ENCODE data around the gene EFTUD2.
"Not testable (repeated sequence)": the region's sequence is repeated elsewhere in the genome, so short reads cannot be mapped to it uniquely, and the experiment has no call there.

The EFTUD2 gene

DNA sequence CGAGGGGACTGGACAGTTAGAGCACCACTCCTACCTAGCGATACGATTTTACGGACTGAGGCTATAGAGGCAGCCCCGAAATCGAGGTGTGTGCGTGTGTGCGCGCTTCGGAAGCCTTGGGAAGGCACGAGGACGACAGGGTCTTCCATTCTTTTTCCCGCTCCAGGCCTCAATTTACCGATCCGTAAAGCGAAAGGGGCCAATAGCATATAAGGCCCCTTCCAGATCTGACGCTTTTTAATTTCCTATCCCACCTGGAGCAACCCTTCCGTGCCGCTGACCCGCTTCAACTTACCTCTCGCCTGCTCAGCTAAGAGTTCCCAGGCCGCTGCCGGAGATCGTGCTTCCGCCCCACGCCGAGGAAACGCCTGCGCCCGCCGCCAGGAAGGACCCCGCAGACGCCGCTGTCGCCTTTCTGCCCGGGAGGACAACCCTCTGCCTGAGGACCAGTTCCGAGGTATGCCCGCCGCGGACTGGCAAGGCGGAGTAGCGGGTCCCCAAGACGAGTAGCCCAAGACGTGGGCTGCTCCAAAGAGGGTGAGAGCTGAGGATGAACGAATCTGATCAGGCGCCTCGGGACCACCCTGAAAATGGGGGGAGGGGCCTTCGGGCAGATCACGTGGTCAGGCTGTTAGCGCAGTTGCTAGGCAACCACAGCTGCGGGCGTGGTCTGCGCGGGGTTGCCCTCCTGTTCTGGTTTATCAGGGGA lies at the start of gene EFTUD2:
EFTUD2 (minus strand) TSS at position 372 of the 709 bp plus-strand sequence. CDS start 4,924 bp downstream, outside the sequence.
- peak; percentile 95 for DNase-seq (ENCODE audit: low spot score)

DNA sequence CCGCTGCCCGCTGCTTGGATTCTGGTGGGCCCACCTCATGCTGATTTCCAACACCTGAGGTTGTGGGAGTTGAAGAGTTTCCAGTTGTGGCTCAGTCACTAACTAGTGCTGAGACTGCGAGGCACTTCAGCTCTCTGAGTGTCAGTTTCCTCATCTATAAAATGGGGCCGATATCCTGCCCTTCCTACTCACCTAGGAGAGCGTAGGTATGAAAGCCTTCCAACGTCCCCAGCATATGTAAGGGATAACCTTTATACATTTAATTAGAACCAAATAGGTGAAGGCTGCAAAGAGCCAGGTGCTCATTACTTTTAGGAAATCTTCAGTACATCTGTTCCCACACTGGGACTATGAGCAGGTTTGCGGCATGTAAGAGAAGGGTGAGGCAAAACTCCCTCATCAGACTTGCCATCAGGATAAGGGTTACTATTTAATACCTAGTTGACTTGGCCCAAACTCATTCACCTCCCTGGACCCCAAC lies 49.1 kb upstream of the EFTUD2 start:
- no peak for DNase-seq (ENCODE audit: low spot score)

DNA sequence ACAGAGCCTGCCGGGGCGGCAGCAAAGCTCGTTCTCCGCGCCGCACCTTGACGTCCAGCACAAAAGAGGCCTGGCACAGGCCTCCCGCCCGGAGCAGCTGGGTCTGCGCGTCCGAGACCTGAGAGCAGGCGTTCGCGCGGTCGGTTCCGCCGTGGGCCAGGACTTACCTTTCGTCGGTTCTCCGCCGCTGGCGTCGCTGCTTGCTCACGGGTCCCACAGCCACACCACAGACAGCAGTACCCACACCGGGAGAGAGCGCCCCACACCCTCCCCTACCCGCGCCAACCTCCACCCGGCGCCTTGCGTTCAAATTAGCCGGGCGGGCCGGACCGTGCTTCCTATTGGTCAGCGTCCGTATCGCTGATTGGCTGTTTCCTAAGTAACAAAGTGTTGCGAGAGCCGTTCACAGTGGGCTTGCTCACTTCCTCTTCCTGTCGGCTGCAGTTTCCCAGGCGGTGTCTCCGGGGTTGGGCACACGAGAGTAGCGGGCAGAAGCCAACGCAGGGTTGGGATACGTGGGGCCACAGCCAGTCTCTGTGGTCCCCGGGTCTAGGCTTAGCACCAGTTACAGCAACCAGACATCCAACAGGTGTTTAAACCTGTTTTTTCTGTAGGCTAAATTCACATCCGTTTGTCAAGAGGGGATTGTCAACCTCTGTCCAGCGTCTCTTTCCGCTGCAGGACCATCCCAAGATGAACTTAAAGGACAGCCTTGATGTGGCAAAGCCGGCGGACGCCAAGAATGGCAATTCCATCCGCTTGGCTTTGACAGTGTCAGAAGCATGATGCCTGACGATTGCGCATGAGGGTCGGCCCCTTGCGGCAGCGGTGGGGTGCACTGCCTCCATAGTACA lies 48.4 kb upstream of the EFTUD2 start, which contains the start of gene KIF18B:
KIF18B (minus strand) TSS at position 313 of the 854 bp plus-strand sequence. CDS start 11,429 bp downstream, outside the sequence.
- DNase-seq (ENCODE audit: low spot score): peak; percentile 100

DNA sequence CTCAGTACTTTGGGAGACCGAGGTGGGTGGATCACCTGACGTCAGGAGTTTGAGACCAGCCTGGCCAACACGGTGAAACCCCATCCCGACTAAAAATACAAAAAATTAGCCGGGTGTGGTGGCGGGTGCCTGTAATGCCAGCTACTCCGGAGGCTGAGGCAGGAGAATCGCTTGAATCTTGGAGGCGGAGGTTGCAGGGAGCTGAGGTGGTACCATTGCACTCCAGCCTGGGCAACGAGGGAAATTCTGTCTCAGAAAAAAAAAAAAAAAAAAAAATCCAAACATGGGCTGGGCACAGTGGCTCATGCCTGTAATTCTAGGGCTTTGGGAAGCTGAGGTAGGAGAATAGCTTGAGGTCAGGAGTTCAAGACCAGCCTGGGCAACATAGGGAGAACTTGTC lies 46.4 kb upstream of the EFTUD2 start:
- DNase-seq (ENCODE audit: low spot score): not testable (repeated sequence)

DNA sequence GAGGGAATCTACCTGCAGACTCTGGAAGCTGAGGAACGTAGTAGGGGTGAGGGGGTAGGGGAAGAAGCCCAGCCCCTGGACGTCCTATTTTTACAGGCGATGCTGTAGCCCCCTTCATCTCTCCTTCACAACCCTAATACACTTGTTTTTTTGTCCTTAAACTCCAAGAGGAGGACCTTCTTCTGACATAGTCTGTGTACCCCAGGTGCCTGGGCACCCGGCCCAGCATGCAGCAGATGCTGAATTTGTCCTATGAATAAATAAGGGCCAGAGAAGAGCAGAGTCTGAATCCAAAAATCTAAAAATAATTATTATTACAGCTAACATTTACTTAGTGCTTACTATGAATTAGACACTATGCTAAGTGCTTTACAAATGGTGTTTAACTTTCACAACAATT lies 43.2 kb upstream of the EFTUD2 start:
- DNase-seq (ENCODE audit: low spot score): no peak

DNA sequence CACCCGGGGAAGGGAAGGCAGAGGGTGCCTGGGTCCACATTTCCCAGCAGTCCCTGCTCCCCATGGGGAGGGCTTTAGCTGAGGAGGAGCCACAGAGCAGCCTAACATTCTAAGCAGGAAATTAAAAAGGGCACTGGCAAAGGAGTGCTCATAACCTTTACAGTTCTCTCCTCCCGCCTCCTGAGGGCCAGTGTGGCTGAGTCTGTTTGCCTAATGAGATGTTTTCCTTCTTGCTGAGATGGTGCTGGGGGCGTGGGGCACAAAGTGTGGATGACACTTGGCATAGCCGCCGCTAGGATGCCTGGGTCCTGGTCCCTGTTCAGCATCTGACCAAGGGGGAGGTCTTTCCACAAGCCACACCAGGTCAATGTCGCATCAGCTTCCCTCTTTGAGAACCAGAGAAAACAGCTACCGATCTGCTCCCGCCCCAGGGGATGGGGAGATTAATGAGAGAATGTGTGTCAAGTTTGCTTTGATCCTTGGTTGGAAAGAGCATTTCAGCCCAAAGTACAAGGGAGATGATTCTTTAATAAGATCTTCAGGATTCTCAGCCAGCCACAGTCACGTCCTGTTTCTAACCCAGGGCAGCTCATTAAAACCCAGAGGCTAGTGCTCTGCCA lies 42.6 kb upstream of the EFTUD2 start:
- DNase-seq (ENCODE audit: low spot score): no peak

DNA sequence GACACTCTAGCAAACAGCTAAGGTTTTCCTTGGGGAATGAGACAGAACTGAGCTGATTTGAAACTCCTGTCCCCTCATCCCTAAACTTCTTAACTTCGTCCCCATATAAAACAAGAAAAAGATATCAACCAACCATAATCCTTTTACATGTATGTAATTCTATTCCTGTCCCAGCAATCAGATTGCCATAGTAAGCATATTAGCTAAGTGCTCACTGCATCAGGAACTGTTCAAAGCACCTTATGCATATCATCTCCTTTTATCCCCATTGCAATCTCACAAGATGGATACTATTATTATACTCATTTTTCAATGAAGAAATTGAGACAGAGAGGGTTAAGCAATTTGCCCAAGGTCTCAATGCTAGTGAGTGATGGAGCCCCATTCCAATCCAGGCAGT lies 41.5 kb upstream of the EFTUD2 start:
- DNase-seq (ENCODE audit: low spot score): no peak

DNA sequence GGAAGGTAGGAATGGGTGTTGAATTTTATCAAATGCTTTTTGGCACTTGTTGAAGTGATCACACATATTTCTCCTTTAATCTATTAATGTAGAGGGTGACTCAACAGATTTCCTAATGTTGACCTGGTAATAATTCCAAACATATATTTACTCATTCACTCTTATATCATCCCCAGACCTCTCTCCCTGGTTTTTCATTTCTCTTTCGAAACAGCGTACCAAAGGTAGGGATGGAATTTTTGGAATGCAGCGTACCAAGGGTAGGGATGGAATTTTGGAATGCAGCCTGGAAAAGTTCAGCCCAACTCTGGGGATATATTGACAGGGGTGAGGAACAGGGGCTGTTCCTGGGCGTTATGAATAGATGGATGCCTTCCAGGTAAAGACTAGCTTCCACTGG lies 41.1 kb upstream of the EFTUD2 start:
- DNase-seq (ENCODE audit: low spot score): no peak

DNA sequence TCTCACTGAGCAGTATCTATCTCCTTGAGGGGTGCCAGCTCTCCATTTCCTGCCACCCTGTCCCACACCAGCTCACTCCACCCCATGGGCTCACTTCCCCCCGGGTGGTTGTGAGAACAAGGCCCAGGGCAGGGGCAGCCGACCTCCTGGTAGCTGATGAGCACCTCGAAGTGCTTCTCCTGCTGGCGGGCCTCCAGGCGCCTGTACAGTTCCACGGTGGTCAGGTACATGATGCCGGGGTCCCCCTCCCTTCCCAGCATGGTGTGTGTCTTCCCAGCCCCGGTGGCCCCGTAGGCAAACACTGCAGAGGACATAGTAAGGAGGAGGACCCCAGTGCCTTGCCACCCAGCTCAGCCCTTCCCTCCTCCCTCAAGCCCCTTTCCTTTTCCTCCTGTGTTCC lies 35.9 kb upstream of the EFTUD2 start:
- DNase-seq (ENCODE audit: low spot score): no peak

DNA sequence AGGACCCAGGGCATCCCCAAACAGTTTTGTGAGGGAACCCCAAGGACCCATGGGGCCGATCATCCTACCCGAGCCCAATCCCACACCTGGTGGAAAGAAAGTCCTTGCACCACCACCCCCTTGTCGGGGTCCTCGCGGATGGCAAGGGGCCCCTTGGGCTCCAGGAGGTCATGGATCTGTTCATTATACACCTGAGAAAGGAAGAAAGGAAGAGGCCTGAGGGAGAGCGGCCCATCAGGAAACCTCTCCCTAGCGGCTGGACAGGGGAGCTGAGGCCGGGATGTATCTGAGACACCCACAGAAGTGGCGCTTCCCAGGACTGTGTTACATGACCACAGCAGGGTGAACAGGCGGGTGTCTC lies 35.5 kb upstream of the EFTUD2 start:
- DNase-seq (ENCODE audit: low spot score): no peak

DNA sequence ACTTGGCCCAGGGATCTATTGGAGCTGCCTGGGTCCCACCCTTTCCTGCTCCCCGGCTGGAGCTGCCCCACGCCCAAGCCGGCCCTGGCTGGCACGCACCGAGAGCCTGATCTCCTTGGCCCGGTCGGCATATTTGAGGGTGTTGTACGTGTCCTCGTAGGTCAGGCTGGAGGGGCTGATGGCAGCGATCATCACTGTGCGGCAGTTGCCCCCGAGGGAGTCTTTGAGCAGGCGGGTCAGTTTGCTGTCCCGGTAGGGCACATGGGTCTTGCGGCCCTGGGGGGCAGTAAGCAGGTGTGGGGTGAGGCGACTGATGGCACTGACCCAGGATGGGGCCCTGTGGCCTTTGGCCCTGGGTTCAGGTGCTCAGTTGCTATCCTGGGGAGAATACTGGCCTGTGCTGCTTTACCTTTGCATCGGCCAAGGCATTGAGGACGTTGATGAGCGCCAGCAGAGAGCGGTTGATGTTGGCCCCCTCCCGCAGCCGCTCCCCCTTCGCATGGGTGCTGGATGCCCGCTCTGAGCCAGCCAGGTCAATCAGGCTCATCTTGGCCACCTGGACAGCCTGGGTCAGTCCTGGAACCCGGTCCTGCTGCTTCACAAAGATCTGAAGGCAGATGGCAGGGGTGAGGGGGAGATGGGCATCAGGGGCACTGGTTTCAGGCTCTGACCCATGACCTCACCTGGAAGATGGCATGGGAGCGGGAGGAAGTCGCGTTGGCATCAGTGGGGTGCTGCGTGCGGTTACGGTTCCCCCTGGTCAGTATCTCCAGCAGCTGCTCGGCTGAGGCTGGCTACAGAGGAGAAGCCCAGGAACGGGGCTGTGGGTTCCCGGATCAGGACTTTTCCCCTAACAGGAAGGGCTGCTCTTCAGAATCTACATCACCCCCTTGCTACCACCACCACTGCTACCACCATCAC lies 34.8 kb upstream of the EFTUD2 start:
- DNase-seq (ENCODE audit: low spot score): no peak

DNA sequence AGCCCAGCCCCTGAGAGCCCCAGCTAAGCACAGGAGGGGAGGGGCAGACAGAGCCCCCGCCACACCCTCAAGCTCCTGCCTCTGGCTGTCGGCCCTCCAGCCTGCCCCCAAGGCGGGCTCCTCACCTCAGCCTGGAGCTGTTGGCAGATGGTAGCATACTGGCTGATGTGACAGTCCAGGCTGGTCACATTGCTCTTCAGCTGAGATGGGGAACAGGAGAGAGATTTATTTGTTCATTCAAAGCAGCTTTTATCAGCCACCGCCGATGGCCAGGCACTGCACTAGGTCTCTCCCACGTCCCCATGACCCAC lies 33.5 kb upstream of the EFTUD2 start:
- no peak for DNase-seq (ENCODE audit: low spot score)

DNA sequence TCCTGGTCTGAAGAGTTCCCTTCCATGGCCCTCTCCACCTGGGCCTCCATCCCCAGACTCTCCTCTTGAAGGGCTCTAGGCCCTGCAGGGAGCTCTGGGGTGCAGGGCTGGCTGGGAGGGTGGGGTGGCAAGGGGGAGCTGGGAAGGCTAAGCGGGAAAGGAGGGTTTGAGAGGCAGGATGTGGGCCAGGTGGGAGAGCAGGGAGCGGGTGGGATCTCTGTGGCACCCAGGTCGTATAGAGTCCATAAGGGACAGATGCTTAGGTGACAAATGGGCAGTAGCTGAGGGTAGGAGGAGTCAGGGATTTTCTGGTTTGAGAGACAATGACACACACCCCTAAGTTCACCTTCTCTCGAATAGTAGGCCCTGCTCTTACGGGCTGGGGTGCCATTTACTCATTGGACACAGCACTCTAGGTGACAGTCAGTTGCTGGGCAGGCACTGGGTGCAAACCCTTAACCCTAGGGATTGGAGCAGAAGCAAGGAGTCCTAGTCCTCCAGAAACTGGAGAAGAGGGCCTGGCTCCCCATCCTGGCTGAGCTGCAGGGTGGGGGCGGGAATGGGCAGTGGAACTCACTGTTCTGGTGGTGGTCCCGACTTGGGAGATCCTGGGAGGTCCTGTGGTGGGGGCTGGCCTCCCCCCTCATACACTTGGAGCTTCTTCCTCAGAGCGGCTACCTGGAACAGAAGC lies 33.0 kb upstream of the EFTUD2 start:
- DNase-seq (ENCODE audit: low spot score): no peak

DNA sequence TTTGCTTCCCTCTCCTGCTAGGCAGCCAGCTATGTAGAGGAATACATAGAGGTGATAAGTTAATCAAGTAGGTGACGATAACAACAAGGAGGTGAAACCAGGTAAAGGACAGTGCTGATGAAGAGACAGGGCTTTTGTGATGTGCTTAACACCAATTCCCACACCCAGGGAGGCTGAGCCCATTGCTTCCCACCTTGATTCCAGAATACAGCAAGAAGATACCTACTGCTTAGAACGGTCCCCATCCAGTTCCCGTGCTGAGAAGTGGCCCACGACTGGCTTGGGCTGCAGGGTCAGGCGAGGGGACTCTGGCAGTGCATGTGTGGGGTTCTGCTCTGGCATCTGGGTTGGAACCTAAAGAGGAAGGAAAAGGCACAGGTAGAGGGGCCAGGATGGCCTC lies 32.1 kb upstream of the EFTUD2 start:
- DNase-seq (ENCODE audit: low spot score): no peak

DNA sequence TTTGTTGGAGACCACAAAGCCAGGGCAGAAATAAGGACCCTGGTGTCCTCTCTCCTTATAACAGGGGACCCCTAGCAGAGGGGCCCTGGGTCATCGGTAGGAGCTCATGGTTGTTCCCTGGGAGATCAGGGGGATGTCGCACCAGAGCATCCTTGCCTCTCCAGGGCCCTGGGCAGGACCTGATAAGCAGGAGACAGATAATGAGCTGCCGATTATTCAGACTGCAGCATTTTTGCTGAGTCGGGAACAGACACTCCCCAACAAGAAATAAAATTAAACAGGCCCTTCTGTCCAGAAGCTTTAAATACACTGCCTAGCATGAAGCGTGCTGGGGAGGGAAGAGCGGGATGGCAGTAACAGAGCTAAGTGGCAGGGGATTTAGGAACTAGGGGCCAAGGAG lies 31.4 kb upstream of the EFTUD2 start:
- DNase-seq (ENCODE audit: low spot score): no peak

DNA sequence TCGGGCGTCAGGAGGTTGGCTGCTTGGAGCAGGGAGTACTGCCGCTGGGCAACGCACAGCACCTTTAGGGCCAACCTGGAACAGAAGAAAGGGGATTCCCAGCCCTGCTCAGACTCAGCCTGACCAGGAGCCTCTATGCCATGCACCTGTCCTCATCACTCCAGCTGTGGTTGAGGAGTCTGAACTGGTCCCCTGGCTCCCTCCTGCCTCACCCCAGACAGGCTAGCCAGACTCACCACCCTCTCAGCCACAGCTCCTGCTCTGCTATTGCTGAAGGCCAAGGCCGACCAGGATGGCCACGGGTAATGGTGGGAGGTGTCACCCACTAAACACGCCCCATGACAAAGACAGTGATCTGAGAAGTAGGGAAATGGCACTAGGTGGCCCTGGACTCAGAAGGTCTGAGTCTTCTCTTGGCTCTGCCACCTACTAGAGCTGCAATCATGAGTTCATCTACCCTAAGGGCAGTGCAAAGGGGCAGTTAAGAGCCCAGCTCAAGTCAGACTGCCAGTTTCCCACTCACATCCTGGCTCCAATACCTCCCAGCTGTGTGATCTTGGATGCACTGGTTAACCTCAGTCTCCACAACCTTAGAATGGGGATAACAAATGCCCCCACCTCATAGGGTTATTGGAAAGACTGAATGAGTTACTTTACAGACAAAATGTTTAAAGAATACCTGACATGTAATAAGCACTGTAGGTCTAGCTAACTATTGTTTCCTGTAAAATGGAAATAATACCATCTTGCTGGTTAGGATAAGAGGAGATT lies 29.9 kb upstream of the EFTUD2 start:
- no peak for DNase-seq (ENCODE audit: low spot score)

DNA sequence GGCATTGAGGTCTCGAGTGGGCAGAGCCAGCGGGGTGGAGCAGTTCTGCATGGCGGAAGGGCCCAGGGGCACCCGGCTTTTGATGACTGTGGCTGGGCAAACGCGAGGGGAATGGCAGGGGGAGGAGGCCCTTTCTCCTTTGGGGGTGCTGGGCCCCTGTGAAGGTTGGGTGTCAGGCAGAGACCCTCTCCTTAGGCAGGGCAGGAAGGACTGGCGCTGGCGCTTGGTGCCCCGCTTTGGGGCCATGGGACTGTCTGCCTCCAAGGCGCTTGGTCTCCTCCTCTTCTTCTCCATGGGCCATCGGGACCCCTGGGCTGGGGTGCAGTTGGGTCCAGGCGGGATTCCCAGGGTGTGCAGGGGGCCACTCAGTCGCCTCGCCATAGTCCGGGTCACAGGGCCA lies 28.9 kb upstream of the EFTUD2 start:
- no peak for DNase-seq (ENCODE audit: low spot score)

DNA sequence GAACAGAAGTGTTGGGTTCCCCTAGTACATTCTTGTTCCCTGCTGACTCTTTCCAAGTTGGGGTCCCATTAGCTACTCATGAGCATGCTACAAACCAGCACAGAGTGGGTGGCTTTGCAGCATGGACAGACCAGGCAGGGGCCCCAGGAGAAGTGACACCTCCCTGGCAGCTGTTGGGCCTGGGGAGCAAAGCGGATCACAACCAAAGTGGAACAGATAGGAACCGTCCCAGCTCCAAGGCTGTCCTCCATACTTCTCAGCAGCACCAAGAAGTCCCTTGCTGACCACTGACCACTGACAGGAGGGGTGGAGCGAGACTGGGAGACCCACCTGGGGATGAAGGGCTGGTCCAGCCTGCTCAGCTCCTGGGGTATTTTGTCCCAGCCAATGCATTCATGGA lies 28.5 kb upstream of the EFTUD2 start:
- DNase-seq (ENCODE audit: low spot score): no peak

DNA sequence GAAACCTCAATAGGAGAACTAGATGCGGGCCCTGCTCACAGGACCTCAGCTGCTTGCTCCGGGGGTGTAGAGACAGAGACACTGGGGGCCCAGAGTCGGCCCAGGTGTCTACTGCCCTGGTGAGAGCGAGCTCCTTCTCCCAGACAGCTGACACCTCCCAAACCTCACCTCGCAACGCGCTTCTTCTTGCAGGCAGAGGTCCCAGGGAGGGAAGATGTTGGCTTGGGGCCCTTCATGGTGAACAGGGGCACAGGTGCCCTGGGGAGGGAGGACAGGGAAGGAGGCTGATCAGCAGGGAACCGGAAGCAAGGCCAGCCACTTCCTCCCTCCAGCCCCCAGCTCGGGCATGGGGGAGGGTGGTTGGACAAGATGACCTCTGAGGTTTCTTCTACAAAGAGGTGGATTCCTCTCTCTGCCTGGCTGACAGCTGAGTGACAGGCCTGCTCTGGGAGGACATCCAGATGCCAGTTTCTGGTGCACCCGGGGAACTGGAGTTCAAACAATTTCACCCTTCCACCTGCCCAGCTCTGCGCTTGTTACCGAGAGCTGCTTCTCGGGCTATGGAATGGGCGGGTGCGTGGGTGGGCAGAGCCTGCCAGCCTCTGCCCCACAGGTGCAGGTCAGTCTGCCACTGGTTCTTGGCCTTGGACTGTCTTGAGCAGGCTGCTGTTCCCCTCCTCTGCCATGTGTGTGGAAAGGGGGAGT lies 27.7 kb upstream of the EFTUD2 start:
- DNase-seq (ENCODE audit: low spot score): no peak

All from AG08395 (cell line).